ENCODE data around the gene DDC. TPM values are rescaled to one million over a fixed set of nuclear protein-coding genes. Genes with fewer than 3 reads are reported as not detected.

Gene DDC
- total RNA-seq, 2 donors from 2014 or later: 0.85 TPM; not detected in 1

DNA sequence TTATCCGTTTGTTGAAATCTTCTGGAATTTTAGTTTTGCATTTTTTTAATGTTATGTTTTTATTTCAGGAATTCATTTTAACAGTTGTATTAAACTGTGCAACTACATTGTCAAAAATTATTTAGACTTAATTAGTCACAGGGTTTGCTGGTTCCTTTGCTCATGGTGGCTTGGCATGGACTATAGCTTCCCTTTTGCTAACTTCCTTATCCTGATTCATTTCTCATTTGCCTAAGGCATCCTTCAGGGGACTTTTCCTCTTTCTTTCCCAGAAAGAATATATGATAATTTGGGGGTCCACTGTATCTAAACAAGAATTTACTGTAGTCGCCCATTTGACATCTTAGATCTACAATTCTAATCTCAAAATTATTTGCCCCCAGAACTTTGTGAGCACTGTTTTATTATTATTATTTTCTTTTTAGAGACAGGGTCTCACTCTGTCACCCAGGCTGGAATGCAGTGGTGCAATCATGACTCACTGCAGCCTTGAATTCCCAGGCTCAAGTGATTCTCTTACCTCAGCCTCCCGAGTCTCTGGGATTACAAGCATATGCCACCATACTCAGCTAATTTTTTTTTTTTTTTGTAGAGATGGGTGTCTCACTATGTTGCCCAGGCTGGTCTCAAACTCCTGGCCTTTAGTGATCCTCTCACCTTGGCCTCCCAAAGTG, 128.9 kb downstream of the DDC start:
- TF ChIP-seq, protein P1, sequence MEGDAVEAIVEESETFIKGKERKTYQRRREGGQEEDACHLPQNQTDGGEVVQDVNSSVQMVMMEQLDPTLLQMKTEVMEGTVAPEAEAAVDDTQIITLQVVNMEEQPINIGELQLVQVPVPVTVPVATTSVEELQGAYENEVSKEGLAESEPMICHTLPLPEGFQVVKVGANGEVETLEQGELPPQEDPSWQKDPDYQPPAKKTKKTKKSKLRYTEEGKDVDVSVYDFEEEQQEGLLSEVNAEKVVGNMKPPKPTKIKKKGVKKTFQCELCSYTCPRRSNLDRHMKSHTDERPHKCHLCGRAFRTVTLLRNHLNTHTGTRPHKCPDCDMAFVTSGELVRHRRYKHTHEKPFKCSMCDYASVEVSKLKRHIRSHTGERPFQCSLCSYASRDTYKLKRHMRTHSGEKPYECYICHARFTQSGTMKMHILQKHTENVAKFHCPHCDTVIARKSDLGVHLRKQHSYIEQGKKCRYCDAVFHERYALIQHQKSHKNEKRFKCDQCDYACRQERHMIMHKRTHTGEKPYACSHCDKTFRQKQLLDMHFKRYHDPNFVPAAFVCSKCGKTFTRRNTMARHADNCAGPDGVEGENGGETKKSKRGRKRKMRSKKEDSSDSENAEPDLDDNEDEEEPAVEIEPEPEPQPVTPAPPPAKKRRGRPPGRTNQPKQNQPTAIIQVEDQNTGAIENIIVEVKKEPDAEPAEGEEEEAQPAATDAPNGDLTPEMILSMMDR (IDR thresholded peaks at IDR 0.05): no peak
- Histone ChIP-seq H3K4me1 (ENCODE audit: control insufficient read depth in 1 of 2, low read depth in 2 of 2) (no peaks in the 10 kb centered on the region), H3K27me3 (replicated peaks; ENCODE audit: insufficient read depth) (no peaks in the 10 kb centered on the region), H3K9me3 (no peaks in the 10 kb centered on the region), H3K27ac (no peak overlapping the region), H3K4me3 (no peak overlapping the region), H3K36me3 (peaks cover 3% of the 10 kb centered on the region)
- no peak for ATAC-seq (ENCODE audit: insufficient number of reproducible peaks, low FRiP score, low read depth)
- DNase-seq (ENCODE audit: low spot score): no peak

DNA sequence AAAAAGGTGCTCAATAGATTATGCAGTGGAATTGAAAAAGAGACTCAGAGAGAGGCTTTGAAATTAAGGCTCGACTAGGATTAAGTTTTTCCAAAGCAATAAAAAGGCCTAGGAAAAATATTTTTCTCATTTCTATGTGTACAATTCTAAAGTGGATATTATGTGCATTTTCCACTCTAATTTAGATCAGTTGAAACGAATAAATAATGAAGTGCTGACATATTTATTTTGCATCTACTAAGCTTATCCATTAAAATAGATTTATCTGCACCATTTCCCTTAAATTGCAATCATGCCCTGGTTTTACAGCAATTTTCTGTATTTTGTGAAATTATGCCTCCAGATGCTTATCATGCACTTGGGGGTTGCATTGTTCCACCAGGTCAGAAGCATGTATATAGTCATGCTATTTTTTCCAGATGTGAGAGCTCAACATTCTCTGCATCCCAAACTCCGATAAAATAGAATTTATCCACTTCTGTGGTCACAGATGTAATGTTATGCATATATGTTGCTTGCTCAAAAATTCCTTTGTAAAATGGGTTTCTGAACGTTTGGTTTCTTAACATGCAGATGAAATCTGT, 133.4 kb downstream of the DDC start:
- Histone ChIP-seq H3K4me3 (no peak overlapping the region), H3K27me3 (replicated peaks; ENCODE audit: insufficient read depth) (no peaks in the 10 kb centered on the region), H3K36me3 (no peaks in the 10 kb centered on the region), H3K4me1 (ENCODE audit: control insufficient read depth in 1 of 2, low read depth in 2 of 2) (no peaks in the 10 kb centered on the region), H3K27ac (no peak overlapping the region), H3K9me3 (no peaks in the 10 kb centered on the region)
- DNase-seq (ENCODE audit: low spot score) (no peak), ATAC-seq (ENCODE audit: insufficient number of reproducible peaks, low FRiP score, low read depth) (no peak)
- TF ChIP-seq, protein P1 (IDR thresholded peaks at IDR 0.05): no peak

DNA sequence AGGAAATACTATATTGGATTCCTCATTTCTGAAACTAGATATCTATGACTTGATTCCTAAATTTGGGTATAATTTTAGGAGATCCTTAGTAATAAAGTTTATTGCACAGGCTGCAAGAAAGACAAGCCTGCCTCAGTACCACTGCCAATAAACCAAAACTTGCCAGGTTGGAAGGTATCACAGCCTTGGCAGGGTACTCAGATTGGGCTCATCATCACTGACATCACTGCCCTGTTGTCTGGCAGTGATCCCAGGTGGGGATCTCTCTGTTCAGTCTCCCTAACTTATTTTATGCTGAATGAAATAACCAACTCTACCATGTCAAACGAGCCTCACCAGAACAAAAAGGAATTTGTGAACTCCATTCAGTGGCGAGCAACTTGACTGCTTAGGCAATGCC, 133.9 kb downstream of the DDC start:
- Histone ChIP-seq H3K27me3 (replicated peaks; ENCODE audit: insufficient read depth) (no peaks in the 10 kb centered on the region), H3K4me1 (ENCODE audit: control insufficient read depth in 1 of 2, low read depth in 2 of 2) (no peaks in the 10 kb centered on the region), H3K36me3 (no peaks in the 10 kb centered on the region), H3K4me3 (no peak overlapping the region), H3K27ac (no peak overlapping the region), H3K9me3 (no peaks in the 10 kb centered on the region)
- TF ChIP-seq, protein P1 (IDR thresholded peaks at IDR 0.05): no peak
- ATAC-seq (ENCODE audit: insufficient number of reproducible peaks, low FRiP score, low read depth): no peak
- no peak for DNase-seq (ENCODE audit: low spot score)

DNA sequence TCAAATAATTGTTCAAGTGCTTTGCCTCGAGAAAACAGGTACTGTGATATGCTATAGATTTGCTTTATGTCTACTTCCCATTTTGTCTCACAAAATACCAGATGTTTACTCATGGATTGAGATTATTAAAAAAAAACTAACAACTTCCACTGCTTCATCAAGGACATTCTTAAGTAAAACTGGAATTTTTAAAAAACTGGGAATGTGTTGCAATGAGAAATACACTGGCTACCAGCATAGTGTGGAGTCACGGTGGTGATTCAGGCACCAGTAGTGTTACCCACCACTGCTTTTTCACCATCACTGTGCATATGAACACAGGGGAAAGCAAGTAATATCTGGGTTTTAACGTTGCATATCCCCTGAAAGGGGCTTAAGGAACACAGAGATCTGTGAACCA, 136.3 kb downstream of the DDC start:
- TF ChIP-seq, protein P1 (IDR thresholded peaks at IDR 0.05): no peak

DNA sequence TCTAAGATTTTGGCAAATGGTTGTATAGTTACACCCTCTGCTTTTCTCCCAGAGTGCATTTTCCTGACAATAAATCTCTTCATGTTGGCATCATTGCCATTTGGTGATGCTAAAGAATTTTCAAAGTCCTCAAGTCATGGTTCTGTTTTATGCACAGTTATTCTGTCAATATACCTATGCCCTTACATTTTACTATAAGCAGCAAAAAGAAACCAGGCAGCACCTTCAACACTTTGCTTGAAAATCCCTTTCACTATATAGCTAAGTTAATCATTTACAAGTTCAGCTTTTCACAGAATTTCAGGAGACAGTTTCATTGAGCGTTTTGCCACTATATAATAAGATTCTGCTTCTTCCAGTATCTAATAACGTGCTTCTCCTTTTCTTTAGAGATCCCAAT, 137.7 kb downstream of the DDC start:
- TF ChIP-seq, protein P1 (IDR thresholded peaks at IDR 0.05): no peak
- no peak for DNase-seq (ENCODE audit: low spot score)
- Histone ChIP-seq H3K4me3 (no peak overlapping the region), H3K27ac (no peak overlapping the region), H3K4me1 (ENCODE audit: control insufficient read depth in 1 of 2, low read depth in 2 of 2) (no peaks in the 10 kb centered on the region), H3K27me3 (replicated peaks; ENCODE audit: insufficient read depth) (no peaks in the 10 kb centered on the region), H3K9me3 (no peaks in the 10 kb centered on the region), H3K36me3 (no peaks in the 10 kb centered on the region)
- ATAC-seq (ENCODE audit: insufficient number of reproducible peaks, low FRiP score, low read depth): no peak

More for the DNA sequence above, 136.3 kb downstream of the DDC start:
- no peak overlapping the region for H3K27ac ChIP-seq
- H3K4me1 ChIP-seq (ENCODE audit: control insufficient read depth in 1 of 2, low read depth in 2 of 2): no peaks in the 10 kb centered on the region
- no peaks in the 10 kb centered on the region for H3K36me3 ChIP-seq
- no peaks in the 10 kb centered on the region for H3K27me3 ChIP-seq (replicated peaks; ENCODE audit: insufficient read depth)
- ATAC-seq (ENCODE audit: insufficient number of reproducible peaks, low FRiP score, low read depth) (no peak), DNase-seq (ENCODE audit: low spot score) (no peak)
- no peaks in the 10 kb centered on the region for H3K9me3 ChIP-seq
- H3K4me3 ChIP-seq: no peak overlapping the region

Measured in thoracic aorta (tissue), 2 donors.